Lung (tissue), 16 donors: ENCODE measurements around the gene ZNF850. TPM values are rescaled to one million over a fixed set of nuclear protein-coding genes. Genes with fewer than 3 reads are reported as not detected.

Source experiments
- ATAC-seq: fragments of 200-7000 bp; cut with Tn5 transposase; one replicate; pipeline ENCODE4 v1.9.1; 2020; ENCODE audit warnings: moderate number of reproducible peaks; ENCODE audit not compliant: insufficient read depth, low FRiP score
- DNase-seq, 3 donors: peaks; one replicate each; pipeline ENCODE4 v3.0.0-alpha.2; 2013 to 2017
- H3K27ac ChIP-seq, 2 donors: one replicate each; pipeline ENCODE4 v1.5.1; 2013; ENCODE audit warnings: mild to moderate bottlenecking in 2 of 2, moderate library complexity in 2 of 2, control low read depth in 1 of 2, inconsistent platforms in 1 of 2, low read depth in 1 of 2, low read length in 1 of 2
- H3K27me3 ChIP-seq, 3 donors: one replicate each; pipeline ENCODE4 v1.5.1; 2013; ENCODE audit warnings: low read length in 2 of 3; ENCODE audit not compliant: control insufficient read depth in 3 of 3, insufficient read depth in 3 of 3
- H3K36me3 ChIP-seq, 4 donors: one replicate each; pipeline ENCODE4 v1.5.1; 2013; ENCODE audit warnings: low read length in 4 of 4, mild to moderate bottlenecking in 1 of 4, moderate library complexity in 1 of 4; ENCODE audit not compliant: control insufficient read depth in 4 of 4, insufficient read depth in 4 of 4
- H3K4me1 ChIP-seq, 5 donors: one replicate each; pipeline ENCODE4 v1.5.1; 2013; ENCODE audit warnings: low read length in 5 of 5, mild to moderate bottlenecking in 2 of 5, moderate library complexity in 1 of 5; ENCODE audit not compliant: control insufficient read depth in 5 of 5, insufficient read depth in 5 of 5
- H3K4me3 ChIP-seq: one replicate; pipeline ENCODE4 v1.5.1; 2013; ENCODE audit warnings: mild to moderate bottlenecking, control low read depth, moderate library complexity
- H3K9ac ChIP-seq, 2 donors: one replicate each; pipeline ENCODE4 v1.5.1; 2013; ENCODE audit warnings: low read length in 2 of 2, control low read depth in 1 of 2; ENCODE audit not compliant: insufficient read depth in 1 of 2
- H3K9me3 ChIP-seq, 4 donors: one replicate each; pipeline ENCODE4 v1.5.1; 2013; ENCODE audit warnings: low read length in 3 of 4, mild to moderate bottlenecking in 1 of 4, moderate library complexity in 1 of 4; ENCODE audit not compliant: control insufficient read depth in 4 of 4, insufficient read depth in 3 of 4
- CTCF ChIP-seq: IDR thresholded peaks from 2 replicates; pipeline ENCODE4 v1.5.1; 2012; ENCODE audit warnings: mild to moderate bottlenecking; ENCODE audit errors: control extremely low read depth, extremely low read depth
- WGBS, 2 donors: extraction: QIAGEN DNeasy Blood & Tissue Kit; methylation state at CpG; one replicate each; pipeline ENCODE4 v1.1.7; 2013; 5-methylcytosine and 5-hydroxymethylcytosine counted together
- long read RNA-seq, 5 donors: transcript quantifications; one replicate each; lab custom pipeline, GENCODE V29; 2026
- polyA plus RNA-seq, 2 donors: library from polyadenylated mRNA; stranded (reverse); fragments of 200-250 nt; gene quantifications; one replicate each; pipeline ENCODE4 v1.2.1, GENCODE V29; 2013
- total RNA-seq, 2 donors: library from RNA; depleted of rRNA in 1 of 2; stranded (reverse); fragments of >200 nt in 1 of 2; gene quantifications; one replicate each; pipeline ENCODE4 v1.2.1, GENCODE V29; 2014 to 2021
- donor health status: control.
- donor health status: control.
- donor health status: Bipolar disorder and iron deficiency.
- donor health status: healthy.
- donor health status: DM: yes; HTN: yes; CAD: no.

The ZNF850 gene
- total RNA-seq (1 to 10 TPM; 3.1 to 4.9 TPM), polyA plus RNA-seq (under 1 TPM; 0.31 to 0.38 TPM)
- long read RNA-seq, donor 1, full-length matches to known transcripts, result 1 of 1 reads
- long read RNA-seq, donor 1, partial matches to known transcripts, result 0 of 1 reads
- long read RNA-seq, donor 1, other reads (novel, unspliced or antisense), result 0 of 1 reads
- long read RNA-seq, donor 2, result 0 reads
- long read RNA-seq, donor 3, partial matches to known transcripts, result 5 of 5 reads
- long read RNA-seq, donor 3, other reads (novel, unspliced or antisense), result 0 of 5 reads
- long read RNA-seq, donor 4, result 0 reads
- long read RNA-seq, donor 5, full-length matches to known transcripts, result 2 of 8 reads
- long read RNA-seq, donor 5, partial matches to known transcripts, result 6 of 8 reads
- long read RNA-seq, donor 5, other reads (novel, unspliced or antisense), result 0 of 8 reads

- DNase-seq, result peak; percentile 95 to 98 (median 98)
- peak; percentile 96 for ATAC-seq
- TF ChIP-seq CTCF, result no peak
- Histone ChIP-seq H3K27ac (peak within 1 kb of the TSS; percentile 85 to 93), H3K4me1 (peaks cover 0 to 18% (median 7%) of the 10 kb centered on the region in 5 donors), H3K27me3 (no peaks in the 10 kb centered on the region), H3K9me3 (peaks cover 0 to 38% (median 7%) of the 10 kb centered on the region in 4 donors), H3K9ac (peak within 1 kb of the TSS; percentile 52 to 95), H3K36me3 (peaks cover 0 to 13% (median 2%) of the 10 kb centered on the region in 4 donors), H3K4me3 (peak within 1 kb of the TSS; percentile 66)
- 0 to 1% methylated on average over 55 to 57 of the region's 57 CpGs for WGBS, 2 donors
These were observed at the start of gene ZNF850 for GRCh38 chr19:36772311-36773222. TSS of gene ZNF850 (minus strand) at chr19:36772807. CDS start at chr19:36762606, 10,201 bp downstream.

GRCh38 chr19:36821758-36822157, 49.2 kb upstream of the ZNF850 start:
- WGBS, 2 donors, result 98% methylated on average over 5 of the region's 5 CpGs
- no peak for ATAC-seq
- no peak overlapping the region for H3K27ac ChIP-seq
- no peak for TF ChIP-seq CTCF
- no peak overlapping the region for H3K4me3 ChIP-seq
- H3K27me3 ChIP-seq, result no peaks in the 10 kb centered on the region
- H3K36me3 ChIP-seq, result peaks cover 21 to 75% (median 73%) of the 10 kb centered on the region in 4 donors
- no peaks in the 10 kb centered on the region for H3K4me1 ChIP-seq
- no peak for DNase-seq
- no peak overlapping the region for H3K9ac ChIP-seq
- H3K9me3 ChIP-seq, result peaks cover 36 to 70% (median 48%) of the 10 kb centered on the region in 4 donors

- no peak for TF ChIP-seq CTCF
- H3K4me3 ChIP-seq, result no peak overlapping the region
- peaks cover 22 to 80% (median 69%) of the 10 kb centered on the region in 4 donors for H3K36me3 ChIP-seq
- H3K9ac ChIP-seq, result no peak overlapping the region
- H3K27me3 ChIP-seq, result no peaks in the 10 kb centered on the region
- no peak overlapping the region for H3K27ac ChIP-seq
- H3K4me1 ChIP-seq, result no peaks in the 10 kb centered on the region
- 97% methylated on average over 7 of the region's 7 CpGs for WGBS, 2 donors
- DNase-seq (no peak), ATAC-seq (no peak)
- peaks cover 40 to 66% (median 43%) of the 10 kb centered on the region in 4 donors for H3K9me3 ChIP-seq
These were observed 46.6 kb upstream of the ZNF850 start for GRCh38 chr19:36819130-36819630.
